ENCODE data around the gene CCDC149.

DNA sequence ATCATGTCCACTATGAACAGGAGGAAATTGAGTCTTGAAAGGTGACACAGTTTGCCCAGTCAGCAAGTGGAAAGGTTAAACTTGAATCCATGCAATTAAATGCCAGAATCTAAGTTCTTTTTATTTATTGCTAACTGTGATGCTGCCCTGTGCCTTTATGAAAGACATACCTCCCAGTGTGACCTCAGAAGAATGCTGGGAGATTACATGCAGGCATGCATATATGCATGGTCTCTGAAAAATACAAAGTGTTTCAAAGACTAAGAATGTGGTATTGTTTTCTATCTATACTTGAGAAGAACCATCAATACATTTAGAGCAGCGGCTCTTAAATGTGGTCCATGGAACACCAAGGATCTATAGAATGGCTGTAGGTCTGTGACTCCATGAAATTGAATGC lies 45.6 kb downstream of the CCDC149 start:
- no peak for TF ChIP-seq RAD21 (IDR thresholded peaks at IDR 0.05; ENCODE audit: low read length)
- TF ChIP-seq, protein P1, sequence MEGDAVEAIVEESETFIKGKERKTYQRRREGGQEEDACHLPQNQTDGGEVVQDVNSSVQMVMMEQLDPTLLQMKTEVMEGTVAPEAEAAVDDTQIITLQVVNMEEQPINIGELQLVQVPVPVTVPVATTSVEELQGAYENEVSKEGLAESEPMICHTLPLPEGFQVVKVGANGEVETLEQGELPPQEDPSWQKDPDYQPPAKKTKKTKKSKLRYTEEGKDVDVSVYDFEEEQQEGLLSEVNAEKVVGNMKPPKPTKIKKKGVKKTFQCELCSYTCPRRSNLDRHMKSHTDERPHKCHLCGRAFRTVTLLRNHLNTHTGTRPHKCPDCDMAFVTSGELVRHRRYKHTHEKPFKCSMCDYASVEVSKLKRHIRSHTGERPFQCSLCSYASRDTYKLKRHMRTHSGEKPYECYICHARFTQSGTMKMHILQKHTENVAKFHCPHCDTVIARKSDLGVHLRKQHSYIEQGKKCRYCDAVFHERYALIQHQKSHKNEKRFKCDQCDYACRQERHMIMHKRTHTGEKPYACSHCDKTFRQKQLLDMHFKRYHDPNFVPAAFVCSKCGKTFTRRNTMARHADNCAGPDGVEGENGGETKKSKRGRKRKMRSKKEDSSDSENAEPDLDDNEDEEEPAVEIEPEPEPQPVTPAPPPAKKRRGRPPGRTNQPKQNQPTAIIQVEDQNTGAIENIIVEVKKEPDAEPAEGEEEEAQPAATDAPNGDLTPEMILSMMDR (conservative IDR thresholded peaks at IDR 0.05; ENCODE audit: low read depth, low read length): no peak
- TF ChIP-seq POLR2A (IDR thresholded peaks at IDR 0.05; ENCODE audit: low read depth, low read length): no peak
- TF ChIP-seq, protein P2, sequence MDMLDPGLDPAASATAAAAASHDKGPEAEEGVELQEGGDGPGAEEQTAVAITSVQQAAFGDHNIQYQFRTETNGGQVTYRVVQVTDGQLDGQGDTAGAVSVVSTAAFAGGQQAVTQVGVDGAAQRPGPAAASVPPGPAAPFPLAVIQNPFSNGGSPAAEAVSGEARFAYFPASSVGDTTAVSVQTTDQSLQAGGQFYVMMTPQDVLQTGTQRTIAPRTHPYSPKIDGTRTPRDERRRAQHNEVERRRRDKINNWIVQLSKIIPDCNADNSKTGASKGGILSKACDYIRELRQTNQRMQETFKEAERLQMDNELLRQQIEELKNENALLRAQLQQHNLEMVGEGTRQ (IDR thresholded peaks at IDR 0.05; ENCODE audit: low read depth, low read length): no peak
- TF ChIP-seq SMC3 (IDR thresholded peaks at IDR 0.05; ENCODE audit: low read depth, low read length): no peak
- no peak for TF ChIP-seq MXI1 (IDR thresholded peaks at IDR 0.05; ENCODE audit: borderline replicate concordance, low read depth, low read length)
- TF ChIP-seq MAFK (IDR thresholded peaks at IDR 0.05; ENCODE audit: low read depth, low read length): no peak
- TF ChIP-seq CEBPB (IDR thresholded peaks at IDR 0.05; ENCODE audit: low read depth, low read length): no peak
- TF ChIP-seq RCOR1 (IDR thresholded peaks at IDR 0.05; ENCODE audit: insufficient replicate concordance, low read length): no peak
- no peak for TF ChIP-seq FOS (IDR thresholded peaks at IDR 0.05; ENCODE audit: low read depth, low read length)

All from IMR-90 (cell line).